Activated CD4-positive, CD25-positive, alpha-beta regulatory T cell treated with anti-CD3 and anti-CD28 coated beads, Interleukin-2, amount 50 U/mL, for 24 hours (primary cell): ENCODE measurements around the gene ACTN4.

ENCODE experiments used
- ATAC-seq, 2 donors: fragments of 150-1000 bp; cut with Tn5 transposase; one replicate each; pipeline ENCODE4 v1.10.0; 2021; ENCODE audit warnings: mild to moderate bottlenecking in 1 of 2, moderate library complexity in 1 of 2

Gene ACTN4

GRCh38 chr19:38697641-38698071 lies 50.2 kb downstream of the ACTN4 start:
- ATAC-seq, result no peak

GRCh38 chr19:38698225-38699026 lies 51.0 kb downstream of the ACTN4 start:
- no peak for ATAC-seq

GRCh38 chr19:38699027-38699346 lies 51.5 kb downstream of the ACTN4 start:
- peak; percentile 52 to 57 for ATAC-seq

DNA sequence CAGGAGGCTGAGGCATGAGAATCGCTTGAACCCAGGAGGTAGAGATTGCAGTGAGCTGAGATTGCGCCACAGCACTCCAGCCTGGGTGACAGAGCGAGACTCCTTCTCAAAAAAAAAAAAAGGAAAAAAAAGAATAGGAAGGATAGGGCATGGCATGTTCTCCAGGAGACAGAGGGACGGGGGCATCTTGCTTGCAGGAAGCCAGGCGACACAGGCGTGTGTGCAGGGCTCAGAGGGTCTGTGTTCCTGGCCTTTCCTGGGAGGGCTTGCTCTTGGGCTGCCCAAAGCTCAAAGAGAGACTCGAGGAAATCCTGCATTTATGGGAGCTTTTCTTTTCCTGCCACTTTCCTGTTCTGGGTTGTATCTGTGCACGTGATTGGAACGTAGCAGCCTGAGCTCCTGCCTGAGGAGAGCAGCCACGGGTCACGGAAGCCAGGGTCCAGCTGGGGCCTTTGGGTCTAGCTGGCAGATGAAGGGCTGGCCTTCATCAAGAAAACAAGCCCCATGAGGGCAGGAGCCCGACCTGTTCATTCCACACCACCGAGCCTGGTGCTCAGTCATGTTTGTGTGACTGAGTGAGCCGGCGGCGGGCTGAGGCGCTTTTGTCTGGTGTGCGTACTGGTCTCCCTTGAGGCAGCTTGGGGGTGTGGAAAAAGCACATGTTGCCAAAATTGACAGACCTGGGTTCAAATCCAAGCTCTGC lies 52.3 kb downstream of the ACTN4 start:
- ATAC-seq, result no peak

GRCh38 chr19:38700350-38700901 lies 53.0 kb downstream of the ACTN4 start:
- no peak for ATAC-seq

DNA sequence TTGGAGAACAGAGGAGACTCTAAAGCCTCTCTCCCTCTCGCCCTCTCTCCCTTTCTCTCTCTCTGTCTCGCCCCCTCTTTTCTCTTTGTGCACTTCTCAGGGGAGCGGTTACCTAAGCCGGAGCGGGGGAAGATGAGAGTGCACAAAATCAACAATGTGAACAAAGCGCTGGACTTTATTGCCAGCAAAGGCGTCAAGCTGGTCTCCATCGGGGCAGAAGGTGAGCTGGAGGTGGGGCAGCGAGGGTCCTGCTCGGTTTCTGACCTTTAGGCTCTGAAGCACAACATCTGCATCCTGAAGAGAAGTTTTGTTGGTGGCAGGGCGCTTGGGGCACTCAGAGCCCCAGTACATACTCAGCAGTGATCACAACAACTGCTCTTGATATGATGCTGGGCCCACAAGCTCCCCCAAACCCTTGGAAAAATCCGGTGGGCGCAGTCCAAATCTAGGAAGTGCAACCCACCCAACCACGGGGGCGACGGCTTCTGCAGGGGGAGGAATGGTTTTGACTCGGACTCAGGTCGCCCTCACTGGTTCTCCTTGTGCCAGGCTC lies 53.5 kb downstream of the ACTN4 start:
- ATAC-seq, result no peak

GRCh38 chr19:38701455-38702063 lies 54.1 kb downstream of the ACTN4 start:
- ATAC-seq, result no peak

DNA sequence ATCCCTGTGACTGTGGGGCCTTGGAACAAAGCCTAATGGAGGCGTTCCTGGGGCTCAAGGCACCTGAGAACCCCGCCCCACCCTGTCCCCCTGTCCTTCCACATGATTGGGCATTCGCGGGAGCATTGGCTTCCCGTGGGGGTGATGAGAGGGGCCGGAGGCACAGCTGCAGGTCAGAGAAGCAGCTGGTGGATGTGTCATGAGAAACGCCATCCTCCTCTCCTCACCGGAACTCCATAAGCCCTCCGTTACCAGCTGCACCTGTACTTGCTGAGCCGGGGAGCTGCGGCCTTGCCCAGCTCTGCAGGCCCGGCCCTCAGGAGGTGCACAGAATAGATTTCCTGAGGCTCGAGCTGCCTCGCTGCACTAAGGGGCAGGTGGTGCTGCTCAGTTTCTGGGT lies 54.8 kb downstream of the ACTN4 start:
- no peak for ATAC-seq

DNA sequence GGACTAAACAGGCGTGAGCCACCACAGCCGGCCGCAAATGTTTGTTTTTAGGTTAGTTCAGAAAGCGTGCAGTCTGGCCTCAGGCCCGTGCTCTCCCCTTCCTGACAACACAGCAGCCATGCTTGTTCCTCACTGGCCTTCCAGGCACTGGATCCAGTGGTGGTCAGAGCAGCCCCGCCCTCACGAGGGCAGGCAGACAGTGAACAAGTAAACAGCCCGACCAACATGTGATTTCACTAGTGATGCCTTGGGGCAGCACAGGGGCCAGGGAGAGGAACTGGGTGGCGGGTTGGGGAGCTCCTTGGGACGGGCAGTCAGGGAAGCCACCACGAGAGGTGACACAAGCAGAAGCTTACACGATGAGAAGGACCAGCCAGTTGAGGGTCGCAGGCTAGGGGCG lies 56.1 kb downstream of the ACTN4 start:
- ATAC-seq, result no peak

DNA sequence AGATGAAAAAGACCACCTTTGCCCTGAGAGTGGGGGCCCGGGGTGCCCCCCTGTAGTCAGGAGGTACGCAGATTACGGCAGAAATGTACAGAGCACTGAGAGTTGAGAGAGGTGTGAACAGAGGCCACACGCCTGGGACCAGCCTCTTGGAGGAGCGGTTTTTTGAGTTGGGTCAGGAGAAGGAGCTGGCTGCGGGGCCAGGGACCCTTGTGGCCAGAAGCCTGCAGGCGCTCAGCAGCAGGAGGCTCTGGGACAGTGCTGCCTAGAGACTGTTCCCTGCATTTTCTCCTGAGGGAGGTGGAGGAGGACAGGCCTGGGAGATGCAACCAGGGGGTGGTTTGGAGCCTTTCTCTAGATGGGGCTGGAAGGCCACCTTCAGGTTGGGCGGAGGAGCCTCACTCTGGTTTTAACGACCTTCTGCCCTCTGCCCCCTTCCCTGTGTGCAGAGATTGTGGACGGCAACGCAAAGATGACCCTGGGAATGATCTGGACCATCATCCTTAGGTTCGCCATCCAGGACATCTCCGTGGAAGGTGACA lies 57.1 kb downstream of the ACTN4 start:
- ATAC-seq, result no peak

GRCh38 chr19:38705197-38706019 lies 58.0 kb downstream of the ACTN4 start:
- ATAC-seq, result no peak

DNA sequence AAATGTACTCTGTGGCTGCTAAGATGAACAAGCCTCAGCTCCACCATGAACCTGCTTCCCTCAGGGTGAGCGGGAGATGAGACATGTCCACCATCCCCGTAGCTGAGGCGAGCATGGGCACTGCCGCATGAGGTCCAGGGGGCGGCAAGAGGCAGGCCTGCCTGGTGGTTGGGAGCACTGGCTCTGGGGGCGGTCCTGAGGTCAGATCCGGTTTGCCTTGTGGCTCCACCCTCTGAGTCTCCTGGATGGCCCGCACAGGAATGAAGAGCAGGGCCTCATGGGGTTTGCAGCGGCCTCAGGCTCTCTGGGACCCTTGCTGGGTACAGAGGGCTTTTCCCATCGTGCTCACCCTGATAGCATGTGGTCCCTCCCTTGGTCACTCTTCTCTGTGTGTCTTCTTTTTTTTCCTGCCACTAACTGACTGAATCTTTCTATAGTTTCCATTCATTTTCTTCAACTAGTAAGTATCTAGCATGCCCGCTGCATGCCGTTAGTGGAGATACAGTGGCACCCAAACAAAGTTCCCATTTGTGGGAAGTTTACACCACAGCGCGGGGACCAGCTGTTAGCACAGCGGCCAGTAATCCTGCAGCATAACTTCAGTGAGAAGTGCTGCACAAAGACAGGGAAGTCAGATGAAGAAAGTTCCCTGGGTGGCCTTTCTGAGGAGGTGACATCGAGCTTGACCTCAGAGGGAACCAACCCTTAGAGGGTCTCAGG lies 59.5 kb downstream of the ACTN4 start:
- no peak for ATAC-seq

DNA sequence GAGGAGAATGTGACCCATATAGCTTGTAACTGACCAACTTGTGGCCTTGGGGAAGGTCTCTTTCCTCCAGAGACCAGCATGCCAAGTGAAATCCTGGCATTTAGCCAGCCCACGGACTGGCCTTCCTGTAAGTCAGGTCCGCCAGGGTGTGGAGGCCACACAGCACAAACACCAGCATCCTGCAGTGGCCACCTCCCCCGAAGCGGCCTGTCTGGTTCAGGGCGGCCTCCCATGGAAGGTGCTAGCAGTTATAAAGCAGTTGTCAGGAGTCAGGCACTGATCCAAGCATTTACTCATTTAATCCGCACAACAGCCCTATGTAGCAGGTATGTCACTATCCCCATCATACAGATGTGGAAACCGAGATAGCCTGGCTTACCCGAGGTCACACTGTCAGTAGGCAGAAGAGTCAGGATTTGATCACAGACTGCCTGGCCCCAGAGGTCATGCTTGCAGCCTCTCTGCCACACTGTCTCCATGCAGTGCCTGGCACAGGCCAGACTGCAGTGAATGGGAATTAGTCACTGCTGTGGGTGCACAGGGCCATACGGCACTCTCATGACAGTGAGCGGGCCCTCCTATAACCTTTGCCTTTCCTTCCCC lies 60.2 kb downstream of the ACTN4 start:
- no peak for ATAC-seq

DNA sequence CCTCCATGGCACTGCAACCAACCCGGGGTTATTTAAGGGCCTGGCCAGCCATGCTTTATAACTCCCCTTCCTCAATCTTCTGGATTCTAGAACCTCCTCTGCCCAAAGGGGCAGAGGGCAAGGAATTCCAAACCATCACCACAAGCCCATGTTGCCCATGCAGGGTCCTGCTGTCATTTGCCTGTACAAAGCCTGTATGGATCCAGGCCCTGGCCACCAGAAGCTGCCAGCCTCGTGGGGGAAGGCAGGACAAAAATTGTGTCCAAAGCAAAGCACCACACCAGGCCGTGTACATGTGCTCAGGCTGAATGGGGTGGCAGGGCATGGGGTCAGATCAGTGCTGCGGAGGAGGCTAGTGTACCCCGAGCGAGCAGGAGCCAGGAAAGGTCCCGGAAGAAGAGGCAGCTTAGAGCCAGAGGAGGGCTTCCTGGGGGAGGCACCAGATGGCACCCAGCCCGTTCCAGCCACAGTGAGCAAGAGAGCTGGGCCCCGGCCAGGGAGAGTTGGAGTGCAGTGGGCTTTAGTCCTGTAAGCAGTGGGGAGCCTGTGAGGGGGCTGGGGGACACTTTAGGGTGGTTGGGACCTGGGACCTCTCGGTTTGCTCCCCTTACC lies 61.1 kb downstream of the ACTN4 start:
- no peak for ATAC-seq

DNA sequence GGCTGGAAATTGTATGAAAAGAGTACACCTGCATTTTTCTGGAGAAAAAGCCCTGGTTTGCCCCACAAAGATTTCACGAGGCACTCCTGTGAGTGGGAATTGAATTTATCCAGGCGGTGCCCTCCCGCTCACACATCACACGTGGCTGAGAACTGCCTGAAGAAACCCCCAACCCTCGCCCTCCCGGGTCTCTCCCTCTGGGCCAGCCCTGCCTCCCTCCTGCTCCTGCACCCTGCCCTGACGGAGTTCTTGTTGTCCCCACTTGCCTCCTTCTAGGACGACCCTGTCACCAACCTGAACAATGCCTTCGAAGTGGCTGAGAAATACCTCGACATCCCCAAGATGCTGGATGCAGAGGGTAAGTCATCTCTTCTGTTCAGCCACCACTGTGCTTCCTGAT lies 61.7 kb downstream of the ACTN4 start:
- ATAC-seq, result no peak

- no peak for ATAC-seq
Measured at GRCh38 chr19:38709671-38710415, 62.4 kb downstream of the ACTN4 start.

DNA sequence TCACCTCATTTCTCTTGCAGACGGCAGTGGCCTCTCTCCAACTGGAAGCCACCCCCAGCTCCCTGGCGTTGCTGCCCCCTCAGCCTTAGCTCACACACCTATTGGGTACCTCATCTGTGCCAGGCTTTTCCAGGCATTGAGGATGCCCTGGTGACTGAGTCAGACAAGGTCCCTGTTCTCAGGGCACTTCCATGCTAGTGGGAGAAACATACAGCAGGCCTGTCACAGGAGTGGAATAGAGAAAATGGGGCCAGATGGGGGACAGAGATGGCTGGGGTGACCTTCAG lies 62.9 kb downstream of the ACTN4 start:
- ATAC-seq, result no peak

- ATAC-seq, result no peak
Measured at GRCh38 chr19:38710928-38711725, 63.7 kb downstream of the ACTN4 start.

DNA sequence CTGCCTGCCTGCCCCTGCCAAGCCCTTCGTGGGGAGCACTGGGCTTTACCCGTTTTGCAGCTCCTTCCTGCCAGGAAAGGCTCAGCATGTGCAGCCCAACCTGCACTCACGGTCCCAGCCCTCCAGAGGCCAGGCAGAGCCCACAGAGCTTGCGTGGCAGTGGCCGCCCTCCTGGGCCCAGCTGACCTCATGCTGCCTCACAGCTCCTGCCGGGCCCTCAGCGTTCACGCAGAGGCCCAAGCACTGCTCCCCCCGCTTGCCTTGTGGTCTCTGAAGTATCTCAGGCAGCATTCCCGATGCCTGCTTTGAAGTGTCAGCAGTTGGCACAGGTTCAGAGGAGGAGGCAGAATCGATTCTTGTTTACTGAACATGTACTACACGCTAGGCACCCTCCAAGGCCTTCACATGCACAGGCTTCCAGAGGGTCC lies 64.3 kb downstream of the ACTN4 start:
- no peak for ATAC-seq
